RWPE1 (cell line): ENCODE data around the gene WFIKKN2.

Experiments
- CTCF ChIA-PET: fragments of 350-600 bp; sonication (Branson Sonifier 250); formaldehyde crosslinking; extraction: SDS; loops from one replicate; lab custom pipeline; 2021; lab: Yijun Ruan, JAX
- POLR2A ChIA-PET: fragments of 400-600 bp; formaldehyde crosslinking; extraction: SDS; loops from one replicate; lab custom pipeline; 2020; ENCODE audit warnings: antibody characterized with exemption; ENCODE audit not compliant: low non-redundant PET; lab: Yijun Ruan, JAX
- DNase-seq: peaks from one replicate; pipeline ENCODE4 v3.0.0; 2012; ENCODE audit warnings: low spot score
- H3K27ac ChIP-seq: fragments of 450-650 bp; 2 replicates; pipeline ENCODE4 v1.5.1; 2017
- CTCF ChIP-seq: fragments of 450-650 bp; conservative IDR thresholded peaks from 2 replicates; pipeline ENCODE4 v1.5.1; 2017; ENCODE audit warnings: low read depth, mild to moderate bottlenecking

The WFIKKN2 gene

DNA sequence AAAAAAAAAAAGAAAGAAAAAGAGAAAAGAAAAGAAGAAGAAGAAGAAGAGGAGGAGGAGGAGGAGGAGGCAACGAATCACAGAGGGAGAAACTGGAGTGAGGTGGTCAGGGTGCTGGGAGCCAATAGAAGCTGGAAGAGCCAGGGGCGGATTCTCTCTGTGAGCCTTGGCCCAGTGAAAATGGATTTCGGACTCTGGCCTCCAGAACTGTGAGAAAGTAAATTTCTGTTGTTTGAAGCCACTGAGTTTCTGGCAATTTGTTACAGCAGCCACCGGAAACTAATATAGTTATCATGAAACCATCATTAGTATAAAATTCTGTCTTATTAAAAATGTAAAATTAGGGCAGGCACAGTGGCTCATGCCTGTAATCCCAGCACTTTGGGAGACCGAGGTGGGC is 27.7 kb upstream of the WFIKKN2 start:
- ChIA-PET POLR2A (no interaction called here), CTCF (no interaction called here)
- no peak overlapping the region for H3K27ac ChIP-seq
- no peak for DNase-seq
- TF ChIP-seq CTCF: no peak

- POLR2A ChIA-PET: no interaction called here
- H3K27ac ChIP-seq: no peak overlapping the region
- DNase-seq: no peak
- no peak for TF ChIP-seq CTCF
- CTCF ChIA-PET: no interaction called here
These were observed 27.0 kb upstream of the WFIKKN2 start for GRCh38 chr17:50808413-50808812.

- CTCF ChIA-PET: interaction anchor here (0.6 to 0.8 kb wide), 2 partner anchors 32 to 153 kb away, joined by 3 read pairs; no protein-coding TSS in a partner anchor
- DNase-seq: no peak
- no peak for TF ChIP-seq CTCF
- no peak overlapping the region for H3K27ac ChIP-seq
- POLR2A ChIA-PET: no interaction called here
These were observed 26.5 kb upstream of the WFIKKN2 start for GRCh38 chr17:50808888-50809287.

GRCh38 chr17:50813583-50813982 is 21.8 kb upstream of the WFIKKN2 start:
- ChIA-PET CTCF (no interaction called here), POLR2A (no interaction called here)
- no peak for TF ChIP-seq CTCF

DNA sequence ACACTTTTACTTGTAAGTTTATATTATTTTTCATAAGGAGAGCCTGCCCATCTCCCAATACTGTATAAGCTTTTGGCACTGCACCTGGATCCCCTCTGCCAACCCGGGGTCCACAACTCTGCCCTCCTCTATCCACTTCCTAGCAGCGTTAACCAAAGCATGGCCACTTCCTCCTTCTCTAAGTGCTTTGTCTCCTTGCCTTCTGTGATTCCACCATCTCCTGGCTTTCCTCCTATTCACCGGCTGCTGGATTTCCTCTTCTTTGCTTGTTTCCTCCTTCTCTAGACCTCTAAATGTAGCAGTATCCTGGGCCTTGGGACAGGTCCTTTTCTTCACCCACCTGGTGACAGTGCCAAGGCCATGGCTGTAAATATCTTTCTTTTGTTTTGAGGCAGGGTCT is 20.0 kb upstream of the WFIKKN2 start:
- no peak for DNase-seq
- no peak overlapping the region for H3K27ac ChIP-seq
- no peak for TF ChIP-seq CTCF
- ChIA-PET CTCF (no interaction called here), POLR2A (no interaction called here)

More at GRCh38 chr17:50813583-50813982, 21.8 kb upstream of the WFIKKN2 start:
- DNase-seq: no peak
- H3K27ac ChIP-seq: no peak overlapping the region

DNA sequence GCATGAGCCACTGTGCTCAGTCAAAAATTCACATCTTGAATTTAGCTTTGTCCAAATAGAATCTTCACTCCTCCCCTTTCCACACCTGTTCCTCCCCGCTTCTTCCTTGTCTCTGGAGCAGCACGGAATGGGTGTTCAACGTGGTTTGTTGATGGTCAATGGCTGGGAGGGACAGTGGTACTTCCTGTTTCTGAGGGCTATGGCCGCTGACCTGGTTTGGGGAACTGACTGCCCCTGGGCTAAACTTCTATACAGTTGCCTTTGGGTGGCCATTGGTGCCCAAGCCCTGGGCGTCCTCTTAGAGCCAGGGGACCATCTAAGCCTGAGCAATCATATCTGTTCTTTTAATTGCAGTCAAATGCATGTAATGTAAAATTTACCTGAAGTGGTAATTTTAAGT is 19.1 kb upstream of the WFIKKN2 start:
- ChIA-PET CTCF (interaction anchor here (0.6 kb wide), 2 partner anchors 10 to 16 kb away, joined by 3 to 4 read pairs; no protein-coding TSS in a partner anchor), POLR2A (no interaction called here)
- TF ChIP-seq CTCF: no peak

More for the DNA sequence above, 19.1 kb upstream of the WFIKKN2 start:
- no peak for DNase-seq
- no peak overlapping the region for H3K27ac ChIP-seq
